ENCODE results near the gene SNTB2. TPM values are rescaled to one million over a fixed set of nuclear protein-coding genes. Genes with fewer than 3 reads are reported as not detected.
A peak's percentile ranks its signal among the peaks of the same experiment; 100 is the strongest.

SNTB2 gene
- polyA plus RNA-seq, 1 of the 3 experiments (the other 2 are of a cell fraction): 13.0 TPM

DNA sequence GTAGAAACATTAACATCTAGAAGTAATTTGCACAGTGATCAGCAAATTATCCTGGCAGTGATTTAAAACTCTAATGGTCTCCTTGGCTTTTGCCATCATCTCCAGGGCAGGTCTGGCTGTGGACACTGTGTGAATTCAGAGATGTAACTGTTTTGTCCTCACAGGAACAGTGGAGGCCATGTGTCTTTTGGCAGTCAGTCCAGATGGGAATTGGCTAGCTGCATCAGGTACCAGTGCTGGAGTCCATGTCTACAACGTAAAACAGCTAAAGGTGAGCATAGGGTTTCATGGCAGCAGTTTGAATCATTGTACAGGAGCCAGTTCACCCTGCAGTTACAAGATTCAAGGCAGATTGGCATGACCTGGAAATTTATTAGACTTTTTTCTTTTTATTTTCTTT, 26.8 kb upstream of the SNTB2 start:
- H2AFZ ChIP-seq (ENCODE audit: low read depth): no peak overlapping the region
- no peaks in the 10 kb centered on the region for H3K4me1 ChIP-seq (ENCODE audit: control insufficient read depth in 1 of 2, insufficient read depth in 2 of 2, low read depth in 1 of 2, low read length in 1 of 2)
- H3K4me2 ChIP-seq: no peak overlapping the region
- H4K20me1 ChIP-seq (ENCODE audit: insufficient read depth): no peaks in the 10 kb centered on the region
- peaks cover 6% of the 10 kb centered on the region for H3F3A ChIP-seq (replicated peaks; ENCODE audit: insufficient read depth)
- no peaks in the 10 kb centered on the region for H3K9me3 ChIP-seq
- WGBS (ENCODE audit: low lambda C conversion rate): 100% methylated on average over 1 of the region's 1 CpG
- no peaks in the 10 kb centered on the region for H3K27me3 ChIP-seq (ENCODE audit: insufficient read depth)
- H3K9me2 ChIP-seq: no peaks in the 10 kb centered on the region
- POLR2A ChIA-PET: no interaction called here
- no peak for TF ChIP-seq EP300 (IDR thresholded peaks at IDR 0.05; ENCODE audit: borderline replicate concordance in 1 of 2, low read depth in 1 of 2, low read length in 1 of 2)
- TF ChIP-seq, protein P1, sequence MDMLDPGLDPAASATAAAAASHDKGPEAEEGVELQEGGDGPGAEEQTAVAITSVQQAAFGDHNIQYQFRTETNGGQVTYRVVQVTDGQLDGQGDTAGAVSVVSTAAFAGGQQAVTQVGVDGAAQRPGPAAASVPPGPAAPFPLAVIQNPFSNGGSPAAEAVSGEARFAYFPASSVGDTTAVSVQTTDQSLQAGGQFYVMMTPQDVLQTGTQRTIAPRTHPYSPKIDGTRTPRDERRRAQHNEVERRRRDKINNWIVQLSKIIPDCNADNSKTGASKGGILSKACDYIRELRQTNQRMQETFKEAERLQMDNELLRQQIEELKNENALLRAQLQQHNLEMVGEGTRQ (IDR thresholded peaks at IDR 0.05; ENCODE audit: borderline replicate concordance, low read depth, low read length): no peak
- no peak for TF ChIP-seq ELF1 (IDR thresholded peaks at IDR 0.05)
- TF ChIP-seq GABPA (IDR thresholded peaks at IDR 0.05; ENCODE audit: low read depth): no peak
- TF ChIP-seq GATA2 (CRISPR knock-in tag; IDR thresholded peaks at IDR 0.05): no peak
- DNase-seq: no peak
- H3K9ac ChIP-seq: no peak overlapping the region
- H3K27ac ChIP-seq (ENCODE audit: low read depth in 2 of 2, low read length in 1 of 2): no peak overlapping the region
- H3K79me2 ChIP-seq (ENCODE audit: insufficient read depth): no peaks in the 10 kb centered on the region; the same call in 1 of the 2 replicates
- CTCF ChIA-PET: interaction anchor here (1.4 to 1.7 kb wide), 3 partner anchors 10 to 127 kb away, joined by 3 to 5 read pairs (median 4); no protein-coding TSS in a partner anchor
- peaks cover 52 to 71% of the 10 kb centered on the region in 2 experiments for H3K36me3 ChIP-seq (replicated peaks in 1 of 2; ENCODE audit: control insufficient read depth in 1 of 2, insufficient read depth in 2 of 2, low read length in 1 of 2)
- H3K4me3 ChIP-seq (ENCODE audit: low read depth in 2 of 2, low read length in 1 of 2): no peak overlapping the region

DNA sequence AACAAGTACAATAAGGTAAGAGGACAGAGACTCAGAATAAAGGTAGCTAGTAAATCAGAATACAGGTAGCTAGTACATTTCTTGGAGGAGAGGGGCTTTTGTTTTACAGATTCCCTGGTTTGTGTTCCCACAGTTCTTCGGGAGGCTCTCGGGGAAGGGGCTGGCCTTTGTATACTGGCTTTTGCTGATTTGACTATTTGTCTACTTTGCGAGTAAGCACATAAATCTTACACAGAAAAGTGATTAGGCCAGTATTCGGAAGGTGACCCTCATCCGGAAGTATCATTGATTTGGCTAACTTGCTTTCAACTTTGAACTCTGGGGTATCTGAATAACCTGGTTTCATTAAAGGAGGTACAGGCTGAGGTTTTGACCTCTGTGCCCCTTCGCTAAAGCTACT, 21.4 kb upstream of the SNTB2 start:
- Histone ChIP-seq H3K9ac (no peak overlapping the region), H3K4me3 (ENCODE audit: low read depth in 2 of 2, low read length in 1 of 2) (no peak overlapping the region), H3K9me2 (no peaks in the 10 kb centered on the region), H3K4me2 (peak overlapping the region; percentile 77), H3K27me3 (ENCODE audit: insufficient read depth) (no peaks in the 10 kb centered on the region), H3K36me3 (replicated peaks in 1 of 2; ENCODE audit: control insufficient read depth in 1 of 2, insufficient read depth in 2 of 2, low read length in 1 of 2) (peaks cover 48 to 62% of the 10 kb centered on the region in 2 experiments), H4K20me1 (ENCODE audit: insufficient read depth) (peaks cover 11% of the 10 kb centered on the region; the same call in 1 of the 2 replicates), H3K79me2 (ENCODE audit: insufficient read depth) (no peaks in the 10 kb centered on the region), H3K4me1 (ENCODE audit: control insufficient read depth in 1 of 2, insufficient read depth in 2 of 2, low read depth in 1 of 2, low read length in 1 of 2) (peaks cover 2 to 21% of the 10 kb centered on the region in 2 experiments; a peak in 3 of 4 replicates), H3K9me3 (no peaks in the 10 kb centered on the region), H3K27ac (ENCODE audit: low read depth in 2 of 2, low read length in 1 of 2) (peak overlapping the region in 1 of 2 experiments; percentile 73; a peak in 2 of 4 replicates), H3F3A (replicated peaks; ENCODE audit: insufficient read depth) (peaks cover 33% of the 10 kb centered on the region), H2AFZ (ENCODE audit: low read depth) (no peak overlapping the region)
- 94% methylated on average over 6 of the region's 6 CpGs for whole genome bisulfite sequencing (ENCODE audit: low lambda C conversion rate)
- TF ChIP-seq SIN3A (IDR thresholded peaks at IDR 0.05; ENCODE audit: borderline replicate concordance, low read depth, low read length) (no peak), JUND (IDR thresholded peaks at IDR 0.05) (no peak), RXRA (IDR thresholded peaks at IDR 0.05; ENCODE audit: borderline replicate concordance, low read depth) (no peak), FOXJ3 (CRISPR knock-in tag; IDR thresholded peaks at IDR 0.05) (no peak), GABPA (IDR thresholded peaks at IDR 0.05; ENCODE audit: low read depth) (no peak), POLR2AphosphoS5 (IDR thresholded peaks at IDR 0.05; ENCODE audit: low read depth, low read length) (no peak), GATA2 (CRISPR knock-in tag; IDR thresholded peaks at IDR 0.05) (no peak)
- TF ChIP-seq, protein P2, sequence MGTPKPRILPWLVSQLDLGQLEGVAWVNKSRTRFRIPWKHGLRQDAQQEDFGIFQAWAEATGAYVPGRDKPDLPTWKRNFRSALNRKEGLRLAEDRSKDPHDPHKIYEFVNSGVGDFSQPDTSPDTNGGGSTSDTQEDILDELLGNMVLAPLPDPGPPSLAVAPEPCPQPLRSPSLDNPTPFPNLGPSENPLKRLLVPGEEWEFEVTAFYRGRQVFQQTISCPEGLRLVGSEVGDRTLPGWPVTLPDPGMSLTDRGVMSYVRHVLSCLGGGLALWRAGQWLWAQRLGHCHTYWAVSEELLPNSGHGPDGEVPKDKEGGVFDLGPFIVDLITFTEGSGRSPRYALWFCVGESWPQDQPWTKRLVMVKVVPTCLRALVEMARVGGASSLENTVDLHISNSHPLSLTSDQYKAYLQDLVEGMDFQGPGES (IDR thresholded peaks at IDR 0.05; ENCODE audit: low read depth, low read length): no peak
- ChIA-PET POLR2A (no interaction called here), CTCF (interaction anchor here (0.7 to 2.6 kb wide), 4 partner anchors 12 to 121 kb away, joined by 3 to 13 read pairs (median 6); no protein-coding TSS in a partner anchor)
- DNase-seq: no peak

Data from SK-N-SH (cell line).